ENCODE data around the gene CCDC63. TPM values are rescaled to one million over a fixed set of nuclear protein-coding genes. Genes with fewer than 3 reads are reported as not detected.

CCDC63 gene
- total RNA-seq, 2 experiments from 2014 or later, result not detected

DNA sequence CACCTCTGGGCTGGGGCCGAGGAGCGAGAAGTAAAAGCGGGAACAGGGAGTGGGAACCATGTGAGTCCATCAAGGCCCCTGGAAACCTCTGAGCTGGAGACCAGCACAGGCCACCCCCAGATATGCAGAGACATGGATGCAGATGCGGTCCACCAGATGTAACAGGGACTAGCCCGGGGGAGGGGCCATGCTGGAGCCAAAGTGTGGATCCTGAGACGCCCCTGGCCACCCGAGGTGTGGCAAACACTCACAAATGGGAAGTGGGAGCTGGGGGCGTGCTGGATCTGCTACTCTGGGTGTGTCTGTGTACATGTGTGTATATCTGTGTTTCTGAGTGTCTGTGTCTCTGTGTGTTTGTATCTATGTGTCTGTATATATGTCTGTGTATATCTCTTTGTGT is 60.8 kb downstream of the CCDC63 start:
- no peaks in the 10 kb centered on the region for H3K79me2 ChIP-seq (ENCODE audit: insufficient read depth, low read depth, low read length)
- ChIA-PET CTCF (ENCODE audit: unreplicated experiment) (interaction anchor here (1.3 kb wide), 1 partner anchor 12 kb away, joined by 4 read pairs; no protein-coding TSS in a partner anchor), POLR2A (interaction anchor here (2.0 kb wide), 1 partner anchor 14 kb away, joined by 5 read pairs; no protein-coding TSS in a partner anchor)
- DNase-seq (ENCODE audit: low spot score), result no peak
- H3K9me2 ChIP-seq (ENCODE audit: insufficient read depth, low read length), result no peaks in the 10 kb centered on the region
- peak overlapping the region; percentile 67 for H3K27ac ChIP-seq (ENCODE audit: low read depth, low read length, poor library complexity, severe bottlenecking)
- peaks cover 40% of the 10 kb centered on the region for H3K4me1 ChIP-seq (ENCODE audit: insufficient read depth, low read length, poor library complexity, severe bottlenecking)
- no peaks in the 10 kb centered on the region for H3K36me3 ChIP-seq (ENCODE audit: insufficient read depth, low read length)
- peak overlapping the region; percentile 61 for H3K4me2 ChIP-seq (ENCODE audit: low read length)
- no peaks in the 10 kb centered on the region for H3K9me3 ChIP-seq (ENCODE audit: low read length)
- H3K4me3 ChIP-seq (ENCODE audit: low read depth, low read length, poor library complexity, severe bottlenecking), result no peak overlapping the region
- TF ChIP-seq EZH2phosphoT487 (IDR thresholded peaks at IDR 0.05; ENCODE audit: borderline replicate concordance, low read depth, low read length) (no peak), CTCF (conservative IDR thresholded peaks at IDR 0.05; ENCODE audit: low read length) (no peak)
- intact Hi-C loops (cut with micrococcal nuclease; ENCODE audit: unreplicated experiment), result no loop called here
- H2AFZ ChIP-seq (ENCODE audit: low read length), result peak overlapping the region; percentile 77; the same call in 1 of the 2 replicates
- no peaks in the 10 kb centered on the region for H4K20me1 ChIP-seq (ENCODE audit: insufficient read depth, low read length)
- no TSS peak for BruUV-seq (replicated peaks)

DNA sequence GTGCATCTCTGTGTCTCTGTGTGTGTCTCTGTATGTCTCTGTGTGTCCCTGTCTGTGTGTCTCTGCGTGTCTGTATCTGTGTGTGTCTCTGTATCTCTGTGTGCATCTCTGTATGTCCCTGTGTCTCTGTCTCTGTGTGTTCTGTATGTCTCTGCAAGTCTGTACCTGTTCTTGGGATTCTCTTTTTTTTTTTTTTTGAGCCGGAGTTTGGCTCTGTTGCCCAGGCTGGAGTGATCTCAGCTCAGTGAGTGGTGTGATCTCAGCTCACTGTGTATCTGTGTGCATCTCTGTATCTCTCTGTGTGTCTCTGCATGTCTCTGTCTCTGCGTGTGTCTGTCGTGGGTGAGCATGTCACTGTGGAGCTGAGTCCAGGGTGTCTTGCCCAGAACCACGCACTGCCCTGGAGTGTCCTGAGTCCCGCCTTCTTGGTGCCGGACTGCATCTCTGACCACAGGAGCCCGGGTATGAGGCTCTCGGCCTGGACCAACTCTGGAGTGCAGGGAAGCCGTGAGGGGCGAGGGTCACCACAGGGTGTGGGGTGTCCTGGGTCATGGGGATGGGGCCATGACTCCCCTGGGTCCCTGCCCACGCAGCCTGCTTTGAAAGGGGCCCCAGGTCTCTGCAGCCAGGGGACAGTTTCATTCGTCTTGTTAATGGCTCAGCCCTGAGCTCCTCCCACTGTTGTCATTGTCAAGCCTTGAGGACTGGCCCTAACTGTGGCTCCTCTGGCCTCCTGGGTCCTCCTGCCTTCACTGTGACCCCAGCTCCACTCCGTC is 61.8 kb downstream of the CCDC63 start:
- no TSS peak for BruUV-seq (replicated peaks)
- no peak for TF ChIP-seq EZH2phosphoT487 (IDR thresholded peaks at IDR 0.05; ENCODE audit: borderline replicate concordance, low read depth, low read length)
- H3K27ac ChIP-seq (ENCODE audit: low read depth, low read length, poor library complexity, severe bottlenecking), result no peak overlapping the region
- no peaks in the 10 kb centered on the region for H4K20me1 ChIP-seq (ENCODE audit: insufficient read depth, low read length)
- no peaks in the 10 kb centered on the region for H3K36me3 ChIP-seq (ENCODE audit: insufficient read depth, low read length)
- intact Hi-C loops (cut with micrococcal nuclease; ENCODE audit: unreplicated experiment), result no loop called here
- H3K9me2 ChIP-seq (ENCODE audit: insufficient read depth, low read length), result no peaks in the 10 kb centered on the region
- peaks cover 50% of the 10 kb centered on the region for H3K4me1 ChIP-seq (ENCODE audit: insufficient read depth, low read length, poor library complexity, severe bottlenecking)
- no peaks in the 10 kb centered on the region for H3K79me2 ChIP-seq (ENCODE audit: insufficient read depth, low read depth, low read length)
- ChIA-PET POLR2A (interaction anchor here (0.6 to 0.7 kb wide), 2 partner anchors 21 to 64 kb away, joined by 3 to 4 read pairs; no protein-coding TSS in a partner anchor), CTCF (ENCODE audit: unreplicated experiment) (interaction anchor here (1.3 kb wide), 1 partner anchor 13 kb away, joined by 4 read pairs; no protein-coding TSS in a partner anchor)
- no peak overlapping the region for H3K4me2 ChIP-seq (ENCODE audit: low read length)
- H3K9me3 ChIP-seq (ENCODE audit: low read length), result no peaks in the 10 kb centered on the region
- H2AFZ ChIP-seq (ENCODE audit: low read length), result no peak overlapping the region; the same call in 1 of the 2 replicates
- no peak overlapping the region for H3K4me3 ChIP-seq (ENCODE audit: low read depth, low read length, poor library complexity, severe bottlenecking)
- no peak for DNase-seq (ENCODE audit: low spot score)

GRCh38 chr12:110912263-110912662 is 65.5 kb downstream of the CCDC63 start:
- ChIA-PET POLR2A (interaction anchor here (0.6 to 1.0 kb wide), 4 partner anchors 16 to 306 kb away, joined by 3 to 5 read pairs (median 4); no protein-coding TSS in a partner anchor), CTCF (ENCODE audit: unreplicated experiment) (no interaction called here)
- TF ChIP-seq EZH2phosphoT487 (IDR thresholded peaks at IDR 0.05; ENCODE audit: borderline replicate concordance, low read depth, low read length), result no peak
- no peak for TF ChIP-seq CTCF (conservative IDR thresholded peaks at IDR 0.05; ENCODE audit: low read length)
- peak overlapping the region; percentile 92 for H3K27ac ChIP-seq (ENCODE audit: low read depth, low read length, poor library complexity, severe bottlenecking)
- peak overlapping the region; percentile 61; the same call in 1 of the 2 replicates for H3K4me2 ChIP-seq (ENCODE audit: low read length)
- no peak overlapping the region for H3K4me3 ChIP-seq (ENCODE audit: low read depth, low read length, poor library complexity, severe bottlenecking)
- H3K4me1 ChIP-seq (ENCODE audit: insufficient read depth, low read length, poor library complexity, severe bottlenecking), result peaks cover 55% of the 10 kb centered on the region
- no TSS peak for BruUV-seq (replicated peaks)
- no peaks in the 10 kb centered on the region for H4K20me1 ChIP-seq (ENCODE audit: insufficient read depth, low read length)
- intact Hi-C loops (cut with micrococcal nuclease; ENCODE audit: unreplicated experiment), result no loop called here
- H3K9me2 ChIP-seq (ENCODE audit: insufficient read depth, low read length), result no peaks in the 10 kb centered on the region
- H3K36me3 ChIP-seq (ENCODE audit: insufficient read depth, low read length), result no peaks in the 10 kb centered on the region
- no peaks in the 10 kb centered on the region for H3K9me3 ChIP-seq (ENCODE audit: low read length)
- H2AFZ ChIP-seq (ENCODE audit: low read length), result peak overlapping the region; percentile 11; the same call in 1 of the 2 replicates
- no peak for DNase-seq (ENCODE audit: low spot score)
- H3K79me2 ChIP-seq (ENCODE audit: insufficient read depth, low read depth, low read length), result no peaks in the 10 kb centered on the region

Data from OCI-LY7 (cell line).